HG02588 (cell line): ENCODE data around the gene MAP2K1.
"Not testable (repeated sequence)": the region's sequence is repeated elsewhere in the genome, so short reads cannot be mapped to it uniquely, and the experiment has no call there.

Experiments used
- ATAC-seq: cut with Tn5 transposase; IDR thresholded peaks from one replicate; pipeline ENCODE4 v1.9.1; 2021; ENCODE audit warnings: mild to moderate bottlenecking, moderate library complexity; ENCODE audit not compliant: unreplicated experiment

MAP2K1 gene

GRCh38 chr15:66393037-66393436 lies 6.3 kb downstream of the MAP2K1 start:
- ATAC-seq: not testable (repeated sequence)

GRCh38 chr15:66394472-66394871 lies 7.8 kb downstream of the MAP2K1 start:
- no peak for ATAC-seq

GRCh38 chr15:66394915-66395314 lies 8.2 kb downstream of the MAP2K1 start:
- ATAC-seq: no peak

- no peak for ATAC-seq
Measured at GRCh38 chr15:66399276-66399675, 12.6 kb downstream of the MAP2K1 start.

GRCh38 chr15:66400351-66400774 lies 13.7 kb downstream of the MAP2K1 start:
- no peak for ATAC-seq

GRCh38 chr15:66401130-66402021 lies 14.7 kb downstream of the MAP2K1 start:
- ATAC-seq: no peak

- no peak for ATAC-seq
Measured at GRCh38 chr15:66402761-66403284, 16.1 kb downstream of the MAP2K1 start.

GRCh38 chr15:66403323-66403722 lies 16.6 kb downstream of the MAP2K1 start:
- ATAC-seq: no peak

- no peak for ATAC-seq
Measured at GRCh38 chr15:66404122-66404521, 17.4 kb downstream of the MAP2K1 start.

- no peak for ATAC-seq
Measured at GRCh38 chr15:66404532-66404931, 17.8 kb downstream of the MAP2K1 start.

- no peak for ATAC-seq
Measured at GRCh38 chr15:66405007-66405406, 18.3 kb downstream of the MAP2K1 start.

- ATAC-seq: no peak
Measured at GRCh38 chr15:66405615-66406014, 18.9 kb downstream of the MAP2K1 start.

GRCh38 chr15:66408254-66408653 lies 21.5 kb downstream of the MAP2K1 start:
- ATAC-seq: no peak

- no peak for ATAC-seq
Measured at GRCh38 chr15:66408675-66409282, 22.1 kb downstream of the MAP2K1 start.

- ATAC-seq: no peak
Measured at GRCh38 chr15:66409565-66410108, 22.9 kb downstream of the MAP2K1 start.

GRCh38 chr15:66411190-66411589 lies 24.5 kb downstream of the MAP2K1 start:
- no peak for ATAC-seq

GRCh38 chr15:66412220-66412619 lies 25.5 kb downstream of the MAP2K1 start:
- ATAC-seq: no peak

GRCh38 chr15:66413579-66413978 lies 26.9 kb downstream of the MAP2K1 start:
- no peak for ATAC-seq

- no peak for ATAC-seq
Measured at GRCh38 chr15:66415360-66415759, 28.6 kb downstream of the MAP2K1 start.

- no peak for ATAC-seq
Measured at GRCh38 chr15:66417736-66418135, 31.0 kb downstream of the MAP2K1 start.

- no peak for ATAC-seq
Measured at GRCh38 chr15:66419471-66419870, 32.8 kb downstream of the MAP2K1 start.

GRCh38 chr15:66422347-66422746 lies 35.6 kb downstream of the MAP2K1 start:
- no peak for ATAC-seq
